Thyroid gland (tissue), 4 donors: ENCODE results near the gene FKBP3. TPM values are rescaled to one million over a fixed set of nuclear protein-coding genes. Genes with fewer than 3 reads are reported as not detected.

Experiments
- DNase-seq, 2 donors: peaks; one replicate each; pipeline ENCODE4 v3.0.0-alpha.2; 2019
- H3K27ac ChIP-seq, 3 donors: fragments of 200-600 bp; sonication (generic); 1 replicate in 2 of 3; 2 replicates in 1 of 3; pipeline ENCODE4 v1.5.1; 2016 to 2019; ENCODE audit warnings: mild to moderate bottlenecking in 1 of 3, moderate library complexity in 1 of 3
- H3K27me3 ChIP-seq: fragments of 200-600 bp; sonication (generic); one replicate; pipeline ENCODE4 v1.5.1; 2019
- H3K36me3 ChIP-seq, 2 donors: fragments of 200-600 bp; sonication (generic); one replicate each; pipeline ENCODE4 v1.5.1; 2016 to 2019
- H3K4me1 ChIP-seq, 2 donors: fragments of 200-600 bp; sonication (generic); one replicate each; pipeline ENCODE4 v1.5.1; 2017 to 2019
- H3K4me3 ChIP-seq, 3 donors: fragments of 200-600 bp; sonication (generic); replicated peaks in 1 of 3; 1 replicate in 2 of 3; 2 replicates in 1 of 3; pipeline ENCODE4 v1.5.1; 2016; ENCODE audit warnings: mild to moderate bottlenecking in 1 of 3
- H3K9me3 ChIP-seq: fragments of 200-600 bp; sonication (generic); one replicate; pipeline ENCODE4 v1.5.1; 2017
- POLR2A ChIP-seq, 2 donors: fragments of 450-650 bp; IDR thresholded peaks; one replicate each; pipeline ENCODE4 v1.6.1; 2017; ENCODE audit warnings: antibody characterized with exemption in 2 of 2, mild to moderate bottlenecking in 2 of 2, moderate library complexity in 1 of 2
- WGBS, 2 donors: methylation state at CpG; one replicate each; pipeline ENCODE4 v1.1.5; 2017; 5-methylcytosine and 5-hydroxymethylcytosine counted together
- intact Hi-C: fragments of 100-400 bp; cut with DNase I; formaldehyde crosslinking; loops from one replicate; pipeline ENCODE4 v1.15.1; 2023
- total RNA-seq, 4 donors: library from RNA; depleted of rRNA; stranded (reverse); fragments of >200 nt; gene quantifications; one replicate each; pipeline ENCODE4 v1.2.3, GENCODE V29; 2016
- TF ChIP-seq, protein P1 (sequence below), 6 experiments: fragments of 200-600 bp in 3 of 6; fragments of 450-650 bp in 3 of 6; sonication (generic) in 3 of 6; IDR thresholded peaks; one replicate each; pipeline ENCODE4 v1.5.1; 2016 to 2019; ENCODE audit warnings: antibody characterized with exemption in 6 of 6, mild to moderate bottlenecking in 2 of 6, inconsistent platforms in 1 of 6, moderate library complexity in 1 of 6

Gene FKBP3
- total RNA-seq, 4 donors from 2014 or later = 12.3 to 45.1 (median 40.9) TPM

DNA sequence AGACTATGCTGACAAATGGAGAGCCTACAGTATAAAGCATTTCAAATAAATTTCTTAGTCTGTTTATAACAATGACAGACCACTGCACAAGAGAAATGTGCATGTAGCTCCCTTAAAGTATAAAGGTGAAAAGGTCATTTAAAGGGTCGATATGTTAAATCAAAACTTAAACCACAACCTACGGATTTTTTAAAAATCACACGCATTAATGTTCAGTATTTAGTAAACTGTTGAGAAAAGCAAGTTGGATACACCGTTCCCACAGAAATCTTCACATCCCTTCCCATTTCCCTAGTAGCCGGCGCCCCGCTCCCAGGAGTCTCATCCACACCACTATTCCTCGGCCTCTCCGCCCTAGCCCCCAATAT, 614 bp downstream of the FKBP3 start:
- peaks cover 9 to 14% of the 10 kb centered on the region in 2 donors for H3K4me1 ChIP-seq

DNA sequence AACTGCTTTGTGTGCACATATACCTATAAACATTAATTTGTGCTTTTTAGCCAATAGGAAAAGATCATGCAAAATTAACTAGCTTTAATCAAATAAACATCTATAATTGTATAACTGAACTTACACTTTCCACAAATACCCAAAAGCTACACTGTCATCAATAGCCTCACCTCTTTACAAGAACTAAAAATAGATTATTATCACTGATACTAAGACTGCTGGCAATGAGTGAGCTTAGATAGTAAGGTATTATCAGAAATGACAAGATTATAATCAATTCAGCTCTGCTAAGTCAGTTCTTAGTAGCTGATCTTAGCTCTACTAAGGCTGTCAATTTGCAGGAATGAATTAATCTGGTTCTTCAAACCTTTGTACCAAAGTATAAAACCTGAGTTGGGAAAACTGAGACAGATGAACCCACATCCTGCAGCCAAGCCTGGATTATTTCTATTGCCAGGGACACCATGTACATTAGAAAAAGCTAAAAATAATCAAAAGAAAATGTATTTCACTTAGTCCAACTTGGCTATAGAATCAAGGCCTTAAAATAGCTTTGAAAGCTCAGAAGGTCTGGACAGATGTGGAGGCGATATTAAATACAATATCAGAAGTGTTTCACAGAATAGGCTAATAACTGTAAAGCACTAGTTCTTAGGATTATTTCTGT, 5.2 kb downstream of the FKBP3 start:
- intact Hi-C loops = no loop called here
- no peaks in the 10 kb centered on the region for H3K4me1 ChIP-seq
- no peak overlapping the region for H3K27ac ChIP-seq
- H3K36me3 ChIP-seq = peaks cover 0 to 12% of the 10 kb centered on the region in 2 donors
- no peak for DNase-seq
- TF ChIP-seq, protein P1, sequence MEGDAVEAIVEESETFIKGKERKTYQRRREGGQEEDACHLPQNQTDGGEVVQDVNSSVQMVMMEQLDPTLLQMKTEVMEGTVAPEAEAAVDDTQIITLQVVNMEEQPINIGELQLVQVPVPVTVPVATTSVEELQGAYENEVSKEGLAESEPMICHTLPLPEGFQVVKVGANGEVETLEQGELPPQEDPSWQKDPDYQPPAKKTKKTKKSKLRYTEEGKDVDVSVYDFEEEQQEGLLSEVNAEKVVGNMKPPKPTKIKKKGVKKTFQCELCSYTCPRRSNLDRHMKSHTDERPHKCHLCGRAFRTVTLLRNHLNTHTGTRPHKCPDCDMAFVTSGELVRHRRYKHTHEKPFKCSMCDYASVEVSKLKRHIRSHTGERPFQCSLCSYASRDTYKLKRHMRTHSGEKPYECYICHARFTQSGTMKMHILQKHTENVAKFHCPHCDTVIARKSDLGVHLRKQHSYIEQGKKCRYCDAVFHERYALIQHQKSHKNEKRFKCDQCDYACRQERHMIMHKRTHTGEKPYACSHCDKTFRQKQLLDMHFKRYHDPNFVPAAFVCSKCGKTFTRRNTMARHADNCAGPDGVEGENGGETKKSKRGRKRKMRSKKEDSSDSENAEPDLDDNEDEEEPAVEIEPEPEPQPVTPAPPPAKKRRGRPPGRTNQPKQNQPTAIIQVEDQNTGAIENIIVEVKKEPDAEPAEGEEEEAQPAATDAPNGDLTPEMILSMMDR (IDR thresholded peaks at IDR 0.05) = no peak
- no peak for TF ChIP-seq POLR2A (IDR thresholded peaks at IDR 0.05)
- H3K27me3 ChIP-seq = no peaks in the 10 kb centered on the region
- H3K9me3 ChIP-seq = no peaks in the 10 kb centered on the region
- whole genome bisulfite sequencing, 2 donors = 35 to 89% methylated on average over 1 of the region's 1 CpG
- no peak overlapping the region for H3K4me3 ChIP-seq

More for the DNA sequence above, 614 bp downstream of the FKBP3 start:
- intact Hi-C loops = loop anchor here (5.0 to 10.0 kb wide), 3 partner anchors 49 to 171 kb away; partner anchors contain the start of genes KLHL28, MIS18BP1, PRPF39 and TOGARAM1
- Histone ChIP-seq H3K27me3 (no peaks in the 10 kb centered on the region), H3K36me3 (no peaks in the 10 kb centered on the region), H3K4me3 (peak overlapping the region; percentile 6 to 78 (median 61)), H3K9me3 (no peaks in the 10 kb centered on the region), H3K27ac (peak overlapping the region; percentile 65 to 75 (median 67))
- DNase-seq = no peak
- TF ChIP-seq, protein P1 (IDR thresholded peaks at IDR 0.05) = no peak
- no peak for TF ChIP-seq POLR2A (IDR thresholded peaks at IDR 0.05)
- 1 to 3% methylated on average over 9 of the region's 9 CpGs for WGBS, 2 donors

DNA sequence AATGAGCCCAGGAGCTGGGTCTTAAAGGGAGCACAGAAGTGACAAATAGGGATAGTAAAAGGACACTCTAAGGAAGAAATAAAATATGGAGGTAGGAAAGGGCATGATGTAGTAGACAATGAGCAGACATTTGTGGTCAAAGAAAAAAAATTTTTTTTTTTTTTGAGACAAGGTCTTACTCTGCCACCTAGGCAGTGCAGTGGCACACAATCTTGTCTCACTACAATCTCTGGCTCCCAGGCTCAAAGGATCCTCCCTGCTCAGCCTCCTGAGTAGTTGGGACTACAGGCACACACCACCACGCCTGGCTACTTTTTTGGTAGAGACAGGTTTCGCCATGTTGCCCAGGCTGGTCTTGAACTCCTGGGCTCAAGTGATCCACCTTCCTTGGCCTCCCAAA, 8.5 kb downstream of the FKBP3 start:
- peaks cover 11 to 20% of the 10 kb centered on the region in 2 donors for H3K36me3 ChIP-seq
- no peaks in the 10 kb centered on the region for H3K9me3 ChIP-seq
- no peak for DNase-seq
- 89 to 97% methylated on average over 2 of the region's 2 CpGs for WGBS, 2 donors
- intact Hi-C loops = no loop called here
- H3K27me3 ChIP-seq = no peaks in the 10 kb centered on the region
- no peak for TF ChIP-seq POLR2A (IDR thresholded peaks at IDR 0.05)
- TF ChIP-seq, protein P1 (IDR thresholded peaks at IDR 0.05) = no peak
- H3K4me1 ChIP-seq = no peaks in the 10 kb centered on the region
- no peak overlapping the region for H3K4me3 ChIP-seq
- no peak overlapping the region for H3K27ac ChIP-seq

DNA sequence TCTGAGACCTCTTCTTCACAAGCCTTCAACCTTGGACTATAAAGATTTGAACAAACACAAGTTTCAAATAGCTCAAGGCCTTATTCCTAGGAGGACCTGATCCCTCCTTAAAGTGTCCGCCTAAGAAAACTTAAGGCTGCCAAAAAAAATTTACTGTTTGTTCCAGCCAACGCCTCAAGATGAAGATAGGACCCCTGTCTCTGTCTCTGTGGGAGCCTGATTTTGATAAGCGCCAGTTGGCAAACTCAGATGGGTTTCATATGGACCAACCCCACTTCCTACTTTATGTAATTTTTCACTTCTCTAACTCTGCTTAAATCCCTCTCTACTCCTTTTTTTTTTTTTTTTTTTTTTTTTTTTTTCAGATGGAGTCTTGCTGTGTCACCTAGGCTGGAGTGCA, 11.0 kb downstream of the FKBP3 start:
- no peak for TF ChIP-seq POLR2A (IDR thresholded peaks at IDR 0.05)
- TF ChIP-seq, protein P1 (IDR thresholded peaks at IDR 0.05) = no peak
- 92 to 96% methylated on average over 3 of the region's 3 CpGs for WGBS, 2 donors
- Histone ChIP-seq H3K27me3 (no peaks in the 10 kb centered on the region), H3K4me1 (no peaks in the 10 kb centered on the region), H3K27ac (no peak overlapping the region), H3K36me3 (peaks cover 27 to 34% of the 10 kb centered on the region in 2 donors), H3K9me3 (no peaks in the 10 kb centered on the region), H3K4me3 (no peak overlapping the region)
- intact Hi-C loops = no loop called here
- no peak for DNase-seq

DNA sequence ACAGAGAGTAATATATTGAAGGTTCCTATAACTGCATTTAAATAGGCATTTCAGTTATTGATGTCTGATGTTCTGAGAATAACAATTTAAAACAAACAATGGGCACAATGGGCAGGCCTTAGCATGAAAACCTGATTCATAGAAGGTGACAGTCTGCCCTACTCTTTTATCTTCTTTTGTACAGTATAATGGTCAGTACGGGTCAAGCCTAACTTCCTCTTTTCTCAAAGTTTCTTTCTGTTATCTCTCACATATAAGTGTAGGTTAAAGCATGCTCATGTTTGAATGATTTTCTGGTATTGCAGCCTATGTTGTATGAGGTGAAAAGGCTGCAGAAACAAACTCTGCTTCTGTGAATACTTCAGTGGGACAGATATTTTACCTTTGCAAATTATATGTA, 14.2 kb downstream of the FKBP3 start:
- Histone ChIP-seq H3K27ac (no peak overlapping the region), H3K36me3 (peaks cover 36 to 57% of the 10 kb centered on the region in 2 donors), H3K4me1 (no peaks in the 10 kb centered on the region), H3K9me3 (no peaks in the 10 kb centered on the region), H3K4me3 (no peak overlapping the region), H3K27me3 (no peaks in the 10 kb centered on the region)
- TF ChIP-seq POLR2A (IDR thresholded peaks at IDR 0.05) = no peak
- TF ChIP-seq, protein P1 (IDR thresholded peaks at IDR 0.05) = no peak
- intact Hi-C loops = no loop called here
- 85 to 98% methylated on average over 1 of the region's 1 CpG for WGBS, 2 donors
- DNase-seq = no peak
